C4-2B (cell line): ENCODE data around the gene RANBP3L.

Source experiments
- H3K27ac ChIP-seq: fragments of 450-650 bp; 2 replicates; pipeline ENCODE4 v1.5.1; 2017
- CTCF ChIP-seq: fragments of 450-650 bp; conservative IDR thresholded peaks from 2 replicates; pipeline ENCODE4 v1.5.1; 2017; ENCODE audit warnings: mild to moderate bottlenecking
- ZFX ChIP-seq: fragments of 450-650 bp; IDR thresholded peaks from 2 replicates; pipeline ENCODE4 v1.6.1; 2017

RANBP3L gene

GRCh38 chr5:36222620-36223019 lies 79.1 kb downstream of the RANBP3L start:
- TF ChIP-seq CTCF, result no peak
- no peak for TF ChIP-seq ZFX
- H3K27ac ChIP-seq, result no peak overlapping the region

GRCh38 chr5:36217988-36218387 lies 83.7 kb downstream of the RANBP3L start:
- H3K27ac ChIP-seq, result no peak overlapping the region
- TF ChIP-seq ZFX, result no peak
- TF ChIP-seq CTCF, result no peak

- H3K27ac ChIP-seq, result no peak overlapping the region
- TF ChIP-seq CTCF (no peak), ZFX (no peak)
These were observed 84.1 kb downstream of the RANBP3L start for GRCh38 chr5:36217567-36217966.

- no peak overlapping the region for H3K27ac ChIP-seq
- TF ChIP-seq ZFX, result no peak
- TF ChIP-seq CTCF, result no peak
These were observed 85.8 kb downstream of the RANBP3L start for GRCh38 chr5:36215910-36216309.

- TF ChIP-seq ZFX, result no peak
- 0 out of 2 replicates have a peak, but pooled peaks have one; percentile 9 for TF ChIP-seq CTCF
- no peak overlapping the region for H3K27ac ChIP-seq
These were observed 87.3 kb downstream of the RANBP3L start for GRCh38 chr5:36214436-36214835.

GRCh38 chr5:36209664-36210063 lies 92.0 kb downstream of the RANBP3L start:
- no peak overlapping the region for H3K27ac ChIP-seq

GRCh38 chr5:36208786-36209185 lies 92.9 kb downstream of the RANBP3L start:
- TF ChIP-seq CTCF (no peak), ZFX (no peak)
- no peak overlapping the region for H3K27ac ChIP-seq

More at GRCh38 chr5:36209664-36210063, 92.0 kb downstream of the RANBP3L start:
- TF ChIP-seq CTCF, result no peak
- no peak for TF ChIP-seq ZFX
